Hepatocyte (in vitro differentiated cells): ENCODE results near the gene OR5A1. TPM values are rescaled to one million over a fixed set of nuclear protein-coding genes. Genes with fewer than 3 reads are reported as not detected.

ENCODE experiments used
- DNase-seq: peaks from one replicate; pipeline ENCODE4 v3.0.0-alpha.2; 2016; ENCODE audit warnings: low spot score
- H2AFZ ChIP-seq: fragments of 200-600 bp; sonication (generic); 2 replicates; pipeline ENCODE4 v1.6.0; 2016; ENCODE audit warnings: antibody characterized with exemption, mild to moderate bottlenecking
- H3K27ac ChIP-seq: fragments of 200-600 bp; sonication (generic); 2 replicates; pipeline ENCODE4 v1.5.1; 2016; ENCODE audit warnings: mild to moderate bottlenecking
- H3K27me3 ChIP-seq: fragments of 200-600 bp; sonication (generic); 2 replicates; pipeline ENCODE4 v1.6.1; 2016
- H3K36me3 ChIP-seq: fragments of 200-600 bp; sonication (generic); replicated peaks from 2 replicates; pipeline ENCODE4 v1.5.1; 2016; ENCODE audit warnings: low read depth; ENCODE audit not compliant: insufficient read depth
- H3K4me1 ChIP-seq: fragments of 200-600 bp; sonication (generic); 2 replicates; pipeline ENCODE4 v1.5.1; 2016; ENCODE audit warnings: mild to moderate bottlenecking, moderate library complexity; ENCODE audit not compliant: insufficient read depth
- H3K4me2 ChIP-seq: fragments of 200-600 bp; sonication (generic); 2 replicates; pipeline ENCODE4 v1.6.0; 2016
- H3K4me3 ChIP-seq: fragments of 200-600 bp; sonication (generic); 2 replicates; pipeline ENCODE4 v1.5.1; 2016; ENCODE audit warnings: mild to moderate bottlenecking
- H3K79me2 ChIP-seq: fragments of 200-600 bp; sonication (generic); 2 replicates; pipeline ENCODE4 v1.6.0; 2017; ENCODE audit warnings: mild to moderate bottlenecking
- H3K9me2 ChIP-seq: fragments of 200-600 bp; sonication (generic); replicated peaks from 2 replicates; pipeline ENCODE4 v1.6.0; 2017; ENCODE audit warnings: mild to moderate bottlenecking; ENCODE audit not compliant: insufficient read depth
- H3K9me3 ChIP-seq: fragments of 200-600 bp; sonication (generic); 2 replicates; pipeline ENCODE4 v1.5.1; 2016; ENCODE audit warnings: low read depth, mild to moderate bottlenecking
- H4K20me1 ChIP-seq: fragments of 200-600 bp; sonication (generic); 2 replicates; pipeline ENCODE4 v1.6.0; 2016; ENCODE audit warnings: mild to moderate bottlenecking; ENCODE audit not compliant: insufficient read depth, poor library complexity, severe bottlenecking
- CTCF ChIP-seq: fragments of 200-600 bp; sonication (generic); IDR thresholded peaks from 2 replicates; pipeline ENCODE4 v1.5.1; 2016; ENCODE audit warnings: antibody characterized with exemption, mild to moderate bottlenecking; ENCODE audit not compliant: poor library complexity
- EZH2 ChIP-seq: fragments of 200-600 bp; sonication (generic); IDR thresholded peaks from 2 replicates; pipeline ENCODE4 v1.6.1; 2016; ENCODE audit warnings: antibody characterized with exemption, mild to moderate bottlenecking, borderline replicate concordance
- EZH2phosphoT487 ChIP-seq: fragments of 200-600 bp; sonication (generic); IDR thresholded peaks from one replicate; pipeline ENCODE4 v1.6.1; 2018; ENCODE audit warnings: antibody characterized with exemption, mild to moderate bottlenecking, low read depth, moderate library complexity; ENCODE audit not compliant: unreplicated experiment, severe bottlenecking
- WGBS: methylation state at CpG from one replicate; pipeline ENCODE4 v1.1.6; 2016; ENCODE audit warnings: low lambda C conversion rate; ENCODE audit errors: missing lambda C conversion rate; 5-methylcytosine and 5-hydroxymethylcytosine counted together
- polyA plus RNA-seq: library from polyadenylated mRNA; unstranded; fragments of >200 nt; fragmentation: Nextera tagmentation; extraction: Ambion mirVana; gene quantifications from 2 replicates; pipeline ENCODE4 v1.2.1, GENCODE V29; 2016
- total RNA-seq: library from RNA; depleted of rRNA; stranded (reverse); fragments of >200 nt; gene quantifications from 2 replicates; pipeline ENCODE4 v1.2.3, GENCODE V29; 2014

Gene OR5A1
- total and polyA plus RNA-seq, 2 experiments from 2014 or later, result not detected

- Histone ChIP-seq H3K9me2 (no peaks in the 10 kb centered on the region), H3K27me3 (no peaks in the 10 kb centered on the region), H3K36me3 (no peaks in the 10 kb centered on the region), H3K4me3 (no peak overlapping the region), H3K4me1 (no peaks in the 10 kb centered on the region), H3K27ac (no peak overlapping the region), H2AFZ (no peak overlapping the region), H3K79me2 (no peaks in the 10 kb centered on the region), H3K4me2 (no peak overlapping the region), H4K20me1 (no peaks in the 10 kb centered on the region), H3K9me3 (no peaks in the 10 kb centered on the region)
- no peak for TF ChIP-seq CTCF
- no peak for TF ChIP-seq EZH2phosphoT487
- TF ChIP-seq EZH2, result no peak
- no peak for DNase-seq
Observed at GRCh38 chr11:59403546-59403945, 32.7 kb upstream of the OR5A1 start.

GRCh38 chr11:59413646-59414045 lies 22.6 kb upstream of the OR5A1 start:
- no peak for DNase-seq
- H3K36me3 ChIP-seq, result no peaks in the 10 kb centered on the region
- H2AFZ ChIP-seq, result no peak overlapping the region
- H3K4me1 ChIP-seq, result no peaks in the 10 kb centered on the region
- H4K20me1 ChIP-seq, result no peaks in the 10 kb centered on the region
- TF ChIP-seq CTCF (no peak), EZH2 (no peak), EZH2phosphoT487 (no peak)
- no peaks in the 10 kb centered on the region for H3K9me3 ChIP-seq
- H3K4me2 ChIP-seq, result no peak overlapping the region
- no peaks in the 10 kb centered on the region for H3K79me2 ChIP-seq
- H3K9me2 ChIP-seq, result no peaks in the 10 kb centered on the region
- H3K27me3 ChIP-seq, result no peaks in the 10 kb centered on the region
- H3K4me3 ChIP-seq, result no peak overlapping the region
- WGBS, result 78% methylated on average over 2 of the region's 2 CpGs
- no peak overlapping the region for H3K27ac ChIP-seq

GRCh38 chr11:59415111-59415510 lies 21.2 kb upstream of the OR5A1 start:
- no peak for DNase-seq
- no peak overlapping the region for H3K4me3 ChIP-seq
- no peaks in the 10 kb centered on the region for H3K4me1 ChIP-seq
- TF ChIP-seq CTCF (no peak), EZH2phosphoT487 (no peak), EZH2 (no peak)
- no peak overlapping the region for H3K4me2 ChIP-seq
- no peak overlapping the region for H3K27ac ChIP-seq
- H3K9me2 ChIP-seq, result no peaks in the 10 kb centered on the region
- no peaks in the 10 kb centered on the region for H3K9me3 ChIP-seq
- no peak overlapping the region for H2AFZ ChIP-seq
- no peaks in the 10 kb centered on the region for H4K20me1 ChIP-seq
- no peaks in the 10 kb centered on the region for H3K36me3 ChIP-seq
- 84% methylated on average over 1 of the region's 1 CpG for WGBS
- H3K79me2 ChIP-seq, result no peaks in the 10 kb centered on the region
- H3K27me3 ChIP-seq, result no peaks in the 10 kb centered on the region

- no peak overlapping the region for H3K4me3 ChIP-seq
- TF ChIP-seq EZH2phosphoT487, result no peak
- no peak for TF ChIP-seq CTCF
- TF ChIP-seq EZH2, result no peak
- no peaks in the 10 kb centered on the region for H3K9me3 ChIP-seq
- WGBS, result 95% methylated on average over 5 of the region's 5 CpGs
- H4K20me1 ChIP-seq, result no peaks in the 10 kb centered on the region
- H3K27me3 ChIP-seq, result no peaks in the 10 kb centered on the region
- no peak overlapping the region for H2AFZ ChIP-seq
- no peak overlapping the region for H3K4me2 ChIP-seq
- H3K27ac ChIP-seq, result no peak overlapping the region
- H3K4me1 ChIP-seq, result no peaks in the 10 kb centered on the region
- H3K36me3 ChIP-seq, result no peaks in the 10 kb centered on the region
- no peaks in the 10 kb centered on the region for H3K9me2 ChIP-seq
- no peak for DNase-seq
- no peaks in the 10 kb centered on the region for H3K79me2 ChIP-seq
Observed at GRCh38 chr11:59416613-59417012, 19.7 kb upstream of the OR5A1 start.
